HG02884 (cell line): ENCODE data around the gene TMEM11.
"Not testable (repeated sequence)": the region's sequence is repeated elsewhere in the genome, so short reads cannot be mapped to it uniquely, and the experiment has no call there.

Experiments
- ATAC-seq: cut with Tn5 transposase; IDR thresholded peaks from one replicate; pipeline ENCODE4 v1.9.1; 2021; ENCODE audit warnings: mild to moderate bottlenecking, moderate library complexity; ENCODE audit not compliant: unreplicated experiment

Gene TMEM11

GRCh38 chr17:21242780-21243515 is 29.0 kb upstream of the TMEM11 start:
- no peak for ATAC-seq

GRCh38 chr17:21242026-21242697 is 28.2 kb upstream of the TMEM11 start:
- ATAC-seq: no peak

DNA sequence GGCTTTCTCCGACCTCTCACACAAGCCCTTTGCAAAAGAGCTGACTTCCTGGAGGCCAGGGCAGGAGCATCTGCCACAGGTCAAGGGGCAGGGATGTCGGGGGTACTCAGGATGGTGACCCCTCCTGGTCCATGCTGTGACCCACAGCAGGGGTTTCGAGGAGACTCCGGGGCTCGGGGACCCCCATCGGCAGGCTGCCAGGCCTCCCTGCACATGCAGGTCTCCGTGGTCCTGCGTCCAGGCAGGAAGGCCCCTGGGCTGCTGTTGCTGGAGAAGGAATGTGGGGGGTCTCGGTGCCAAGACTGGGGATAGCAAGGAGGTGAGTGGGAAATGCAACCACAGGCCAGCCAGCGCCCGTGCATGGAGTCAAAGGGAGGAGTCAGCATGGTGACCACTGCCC is 27.6 kb upstream of the TMEM11 start:
- no peak for ATAC-seq

DNA sequence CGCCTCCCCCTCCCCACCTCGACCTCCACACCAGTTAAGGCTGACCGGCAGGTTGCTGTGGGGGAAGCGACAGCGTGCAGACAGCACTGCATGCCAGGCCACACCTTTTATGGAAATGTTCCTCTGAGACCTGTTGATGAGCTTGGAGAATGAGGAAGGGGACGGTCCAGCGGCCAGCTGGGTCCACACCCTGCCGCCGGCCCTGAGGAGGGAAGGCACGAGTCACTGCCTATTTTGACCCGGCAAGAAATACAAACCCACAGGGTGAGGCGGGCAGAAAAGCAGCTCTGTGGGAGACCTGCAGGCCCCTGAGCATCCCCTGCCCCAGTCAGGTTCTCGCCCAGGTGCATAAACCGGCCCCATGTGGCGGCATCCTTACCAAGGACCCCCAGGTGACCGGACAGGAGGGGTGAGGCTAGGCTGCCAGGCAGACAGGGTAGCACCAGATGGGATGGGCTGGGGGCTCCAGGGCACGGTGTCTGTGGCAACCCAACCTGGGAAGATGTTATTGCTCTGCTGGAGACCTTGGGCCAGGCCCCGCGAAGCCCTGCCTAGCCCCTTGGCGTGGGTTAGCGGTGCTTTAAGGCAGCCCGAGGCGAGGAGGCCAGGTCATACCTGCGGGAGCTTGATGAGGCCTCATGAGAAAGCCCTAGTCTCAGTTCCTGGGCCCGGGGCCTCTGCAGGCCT is 26.6 kb upstream of the TMEM11 start:
- no peak for ATAC-seq

GRCh38 chr17:21239680-21240368 is 25.9 kb upstream of the TMEM11 start:
- no peak for ATAC-seq

- no peak for ATAC-seq
Observed at GRCh38 chr17:21235921-21236320, 22.0 kb upstream of the TMEM11 start.

GRCh38 chr17:21233581-21234347 is 19.8 kb upstream of the TMEM11 start:
- ATAC-seq: no peak

DNA sequence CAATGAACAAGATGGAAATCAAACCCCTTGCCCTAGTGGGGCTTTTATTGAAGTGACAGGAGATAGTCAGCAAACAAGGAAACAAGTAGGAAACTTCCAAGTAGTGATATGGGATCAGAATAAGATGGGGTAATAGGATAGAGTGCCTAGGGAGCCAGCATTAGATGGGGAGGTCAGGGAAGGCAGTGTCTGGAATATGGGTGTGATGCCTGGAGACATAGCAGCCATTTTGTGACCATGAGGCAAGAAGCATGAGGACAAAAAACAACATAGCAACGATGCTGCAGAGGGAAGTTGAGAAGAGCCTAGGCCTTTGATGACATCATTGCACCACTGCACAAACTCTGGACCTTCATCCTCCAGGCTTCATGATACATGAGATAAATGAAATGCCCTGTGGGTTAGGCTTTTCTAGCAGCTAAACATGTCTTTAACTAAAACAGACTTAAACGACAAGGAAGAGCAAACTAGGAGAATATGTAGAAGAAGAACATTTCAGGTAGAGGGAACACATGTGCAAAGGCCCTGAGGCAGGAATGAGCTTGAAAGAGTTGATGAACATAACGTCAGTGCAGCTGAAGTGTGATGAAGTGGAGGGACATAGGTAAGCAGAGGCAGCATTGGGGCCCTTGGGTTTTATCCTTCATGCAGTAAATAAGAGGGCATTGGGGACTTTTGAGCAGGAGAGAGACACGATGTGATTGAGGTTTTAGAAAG is 18.2 kb upstream of the TMEM11 start:
- no peak for ATAC-seq

- ATAC-seq: no peak
Observed at GRCh38 chr17:21231533-21231932, 17.6 kb upstream of the TMEM11 start.

- ATAC-seq: no peak
Observed at GRCh38 chr17:21228845-21229244, 14.9 kb upstream of the TMEM11 start.

DNA sequence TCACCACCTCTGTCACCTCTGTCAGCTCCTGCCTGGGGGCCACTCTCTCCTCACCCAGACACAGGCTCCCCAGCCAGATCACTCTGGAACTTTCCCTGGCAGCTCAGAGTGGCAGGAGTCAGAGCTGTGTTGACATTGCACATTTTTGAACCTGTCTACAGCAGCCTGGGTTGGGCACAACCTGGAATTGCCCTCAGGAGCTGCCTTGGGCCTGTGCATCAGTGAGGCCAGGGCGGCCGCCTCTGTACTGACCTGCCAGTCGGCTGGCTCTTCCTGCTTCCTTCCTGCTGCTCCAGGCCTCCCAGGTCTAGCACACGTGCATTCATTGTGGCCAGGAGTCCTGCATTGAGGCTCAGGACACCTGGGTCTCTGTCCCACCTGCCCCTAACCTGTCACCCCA is 14.2 kb upstream of the TMEM11 start:
- no peak for ATAC-seq

- not testable (repeated sequence) for ATAC-seq
Observed at GRCh38 chr17:21227277-21227676, 13.3 kb upstream of the TMEM11 start.

- no peak for ATAC-seq
Observed at GRCh38 chr17:21223086-21223485, 9.1 kb upstream of the TMEM11 start.

- ATAC-seq: no peak
Observed at GRCh38 chr17:21218831-21219380, 4.9 kb upstream of the TMEM11 start.

GRCh38 chr17:21218101-21218500 is 4.1 kb upstream of the TMEM11 start:
- no peak for ATAC-seq

GRCh38 chr17:21217346-21217745 is 3.4 kb upstream of the TMEM11 start:
- ATAC-seq: no peak

DNA sequence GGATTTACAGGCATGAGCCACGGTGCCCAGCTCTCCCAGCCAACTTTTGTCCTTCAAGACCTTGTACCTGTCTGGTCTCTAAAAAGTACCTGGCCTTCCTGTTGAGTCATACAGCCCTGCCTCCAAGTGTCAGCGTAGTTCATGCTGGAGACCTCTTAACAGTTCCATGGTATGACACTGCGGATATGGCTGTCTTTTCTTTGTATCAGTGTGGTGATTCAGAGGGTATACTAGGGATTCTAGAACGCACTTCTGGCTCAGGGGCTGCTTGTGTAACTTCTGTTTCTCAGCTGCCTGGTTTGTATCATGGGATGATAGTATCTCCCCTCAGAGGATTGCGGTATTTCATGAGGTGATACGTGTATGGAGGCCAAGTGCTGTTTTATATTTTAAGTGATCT is 2.0 kb upstream of the TMEM11 start:
- no peak for ATAC-seq

GRCh38 chr17:21214777-21215541 is 998 bp upstream of the TMEM11 start:
- peak; percentile 5 for ATAC-seq

DNA sequence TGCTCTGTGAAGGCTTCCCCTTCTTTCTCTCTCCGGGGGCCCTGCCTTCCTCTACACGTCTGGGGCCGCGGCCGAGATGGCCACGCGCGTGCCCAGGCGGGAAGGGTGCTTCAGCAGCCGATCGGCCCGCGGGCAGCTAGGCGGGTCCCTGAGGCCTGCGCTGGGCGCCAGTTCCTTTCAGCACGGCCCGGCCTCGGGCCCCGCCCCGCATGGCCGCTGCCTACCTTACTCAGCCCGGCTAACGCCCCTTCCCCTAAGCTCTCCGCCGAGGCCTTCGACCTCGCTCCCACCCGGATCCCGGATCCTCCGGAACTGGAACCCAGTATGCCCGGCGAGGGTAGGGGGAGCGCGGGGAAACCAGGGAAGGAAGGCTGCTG is 335 bp downstream of the TMEM11 start:
- peak; percentile 11 for ATAC-seq
